ENCODE data around the gene KDM1A. TPM values are rescaled to one million over a fixed set of nuclear protein-coding genes. Genes with fewer than 3 reads are reported as not detected.

The KDM1A gene
- total and polyA plus RNA-seq, 9 of the 15 experiments (the other 6 are each of a cell fraction or from before 2014, with no cell fraction given), result 59.2 to 181 (median 168) TPM

DNA sequence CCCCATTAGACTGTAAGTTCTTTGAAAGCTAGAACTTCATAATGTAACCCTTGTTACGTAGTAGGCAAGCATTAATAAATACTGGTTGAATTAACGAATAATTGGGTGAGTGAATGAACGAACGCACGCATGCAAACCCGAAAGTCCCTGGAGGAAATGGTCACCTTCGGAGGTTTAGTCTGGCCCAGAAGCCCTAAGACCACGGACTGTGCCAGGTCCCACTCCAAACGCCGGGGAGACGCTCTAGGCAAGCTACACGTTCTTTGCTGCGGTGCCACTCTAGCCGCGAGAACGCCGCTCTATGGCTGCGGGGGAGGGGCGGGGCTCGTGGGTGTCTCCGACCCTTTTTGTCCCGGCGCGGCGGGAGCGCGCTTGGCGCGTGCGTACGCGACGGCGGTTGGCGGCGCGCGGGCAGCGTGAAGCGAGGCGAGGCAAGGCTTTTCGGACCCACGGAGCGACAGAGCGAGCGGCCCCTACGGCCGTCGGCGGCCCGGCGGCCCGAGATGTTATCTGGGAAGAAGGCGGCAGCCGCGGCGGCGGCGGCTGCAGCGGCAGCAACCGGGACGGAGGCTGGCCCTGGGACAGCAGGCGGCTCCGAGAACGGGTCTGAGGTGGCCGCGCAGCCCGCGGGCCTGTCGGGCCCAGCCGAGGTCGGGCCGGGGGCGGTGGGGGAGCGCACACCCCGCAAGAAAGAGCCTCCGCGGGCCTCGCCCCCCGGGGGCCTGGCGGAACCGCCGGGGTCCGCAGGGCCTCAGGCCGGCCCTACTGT, at the start of gene KDM1A (continued):
- TF ChIP-seq, protein P1, sequence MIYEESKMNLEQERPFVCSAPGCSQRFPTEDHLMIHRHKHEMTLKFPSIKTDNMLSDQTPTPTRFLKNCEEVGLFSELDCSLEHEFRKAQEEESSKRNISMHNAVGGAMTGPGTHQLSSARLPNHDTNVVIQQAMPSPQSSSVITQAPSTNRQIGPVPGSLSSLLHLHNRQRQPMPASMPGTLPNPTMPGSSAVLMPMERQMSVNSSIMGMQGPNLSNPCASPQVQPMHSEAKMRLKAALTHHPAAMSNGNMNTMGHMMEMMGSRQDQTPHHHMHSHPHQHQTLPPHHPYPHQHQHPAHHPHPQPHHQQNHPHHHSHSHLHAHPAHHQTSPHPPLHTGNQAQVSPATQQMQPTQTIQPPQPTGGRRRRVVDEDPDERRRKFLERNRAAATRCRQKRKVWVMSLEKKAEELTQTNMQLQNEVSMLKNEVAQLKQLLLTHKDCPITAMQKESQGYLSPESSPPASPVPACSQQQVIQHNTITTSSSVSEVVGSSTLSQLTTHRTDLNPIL (CRISPR knock-in tag; IDR thresholded peaks at IDR 0.05), result no peak
- TF ChIP-seq, protein P2, sequence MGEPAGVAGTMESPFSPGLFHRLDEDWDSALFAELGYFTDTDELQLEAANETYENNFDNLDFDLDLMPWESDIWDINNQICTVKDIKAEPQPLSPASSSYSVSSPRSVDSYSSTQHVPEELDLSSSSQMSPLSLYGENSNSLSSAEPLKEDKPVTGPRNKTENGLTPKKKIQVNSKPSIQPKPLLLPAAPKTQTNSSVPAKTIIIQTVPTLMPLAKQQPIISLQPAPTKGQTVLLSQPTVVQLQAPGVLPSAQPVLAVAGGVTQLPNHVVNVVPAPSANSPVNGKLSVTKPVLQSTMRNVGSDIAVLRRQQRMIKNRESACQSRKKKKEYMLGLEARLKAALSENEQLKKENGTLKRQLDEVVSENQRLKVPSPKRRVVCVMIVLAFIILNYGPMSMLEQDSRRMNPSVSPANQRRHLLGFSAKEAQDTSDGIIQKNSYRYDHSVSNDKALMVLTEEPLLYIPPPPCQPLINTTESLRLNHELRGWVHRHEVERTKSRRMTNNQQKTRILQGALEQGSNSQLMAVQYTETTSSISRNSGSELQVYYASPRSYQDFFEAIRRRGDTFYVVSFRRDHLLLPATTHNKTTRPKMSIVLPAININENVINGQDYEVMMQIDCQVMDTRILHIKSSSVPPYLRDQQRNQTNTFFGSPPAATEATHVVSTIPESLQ (CRISPR knock-in tag; IDR thresholded peaks at IDR 0.05), result peak; percentile 76
- TF ChIP-seq GABPA (tag; conservative IDR thresholded peaks at IDR 0.05; ENCODE audit: low read depth) (peak; percentile 83), TGIF2 (CRISPR knock-in tag; IDR thresholded peaks at IDR 0.05) (peak; percentile 19; the same call in 1 of the 2 replicates), ZFP36 (IDR thresholded peaks at IDR 0.05; ENCODE audit: low read depth, low read length, partially characterized antibody) (peak; percentile 31), TOE1 (IDR thresholded peaks at IDR 0.05; ENCODE audit: borderline replicate concordance) (peak; percentile 71; the same call in 1 of the 2 replicates), TOE1 (CRISPR knock-in tag; IDR thresholded peaks at IDR 0.05; ENCODE audit: borderline replicate concordance, low read depth) (peak; percentile 81; the same call in 1 of the 2 replicates), POLR2A (conservative IDR thresholded peaks at IDR 0.05) (peak; percentile 97), SUPT5H (IDR thresholded peaks at IDR 0.05) (peak; percentile 97), ESRRA (IDR thresholded peaks at IDR 0.05; ENCODE audit: borderline replicate concordance, low read depth) (peak; percentile 90), KLF16 (IDR thresholded peaks at IDR 0.05) (no peak), TAF1 (IDR thresholded peaks at IDR 0.05; ENCODE audit: control insufficient read depth, extremely low read depth, insufficient read depth, low read length, severe bottlenecking) (peak; percentile 97), ETV6 (IDR thresholded peaks at IDR 0.05; ENCODE audit: borderline replicate concordance in 1 of 2, low read depth in 2 of 2, low read length in 1 of 2) (no peak; a peak in 1 of 4 replicates), ETV6 (CRISPR knock-in tag; IDR thresholded peaks at IDR 0.05; ENCODE audit: borderline replicate concordance) (no peak; the same call in 1 of the 2 replicates), SREBF1 (IDR thresholded peaks at IDR 0.05; ENCODE audit: borderline replicate concordance, low read depth, low read length) (peak; percentile 58; the same call in 1 of the 2 replicates), SNIP1 (IDR thresholded peaks at IDR 0.05; ENCODE audit: low read depth) (peak; percentile 99)
- TF ChIP-seq, protein P3, sequence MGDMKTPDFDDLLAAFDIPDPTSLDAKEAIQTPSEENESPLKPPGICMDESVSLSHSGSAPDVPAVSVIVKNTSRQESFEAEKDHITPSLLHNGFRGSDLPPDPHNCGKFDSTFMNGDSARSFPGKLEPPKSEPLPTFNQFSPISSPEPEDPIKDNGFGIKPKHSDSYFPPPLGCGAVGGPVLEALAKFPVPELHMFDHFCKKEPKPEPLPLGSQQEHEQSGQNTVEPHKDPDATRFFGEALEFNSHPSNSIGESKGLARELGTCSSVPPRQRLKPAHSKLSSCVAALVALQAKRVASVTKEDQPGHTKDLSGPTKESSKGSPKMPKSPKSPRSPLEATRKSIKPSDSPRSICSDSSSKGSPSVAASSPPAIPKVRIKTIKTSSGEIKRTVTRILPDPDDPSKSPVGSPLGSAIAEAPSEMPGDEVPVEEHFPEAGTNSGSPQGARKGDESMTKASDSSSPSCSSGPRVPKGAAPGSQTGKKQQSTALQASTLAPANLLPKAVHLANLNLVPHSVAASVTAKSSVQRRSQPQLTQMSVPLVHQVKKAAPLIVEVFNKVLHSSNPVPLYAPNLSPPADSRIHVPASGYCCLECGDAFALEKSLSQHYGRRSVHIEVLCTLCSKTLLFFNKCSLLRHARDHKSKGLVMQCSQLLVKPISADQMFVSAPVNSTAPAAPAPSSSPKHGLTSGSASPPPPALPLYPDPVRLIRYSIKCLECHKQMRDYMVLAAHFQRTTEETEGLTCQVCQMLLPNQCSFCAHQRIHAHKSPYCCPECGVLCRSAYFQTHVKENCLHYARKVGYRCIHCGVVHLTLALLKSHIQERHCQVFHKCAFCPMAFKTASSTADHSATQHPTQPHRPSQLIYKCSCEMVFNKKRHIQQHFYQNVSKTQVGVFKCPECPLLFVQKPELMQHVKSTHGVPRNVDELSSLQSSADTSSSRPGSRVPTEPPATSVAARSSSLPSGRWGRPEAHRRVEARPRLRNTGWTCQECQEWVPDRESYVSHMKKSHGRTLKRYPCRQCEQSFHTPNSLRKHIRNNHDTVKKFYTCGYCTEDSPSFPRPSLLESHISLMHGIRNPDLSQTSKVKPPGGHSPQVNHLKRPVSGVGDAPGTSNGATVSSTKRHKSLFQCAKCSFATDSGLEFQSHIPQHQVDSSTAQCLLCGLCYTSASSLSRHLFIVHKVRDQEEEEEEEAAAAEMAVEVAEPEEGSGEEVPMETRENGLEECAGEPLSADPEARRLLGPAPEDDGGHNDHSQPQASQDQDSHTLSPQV (IDR thresholded peaks at IDR 0.05), result peak; percentile 63
- TF ChIP-seq, protein P4, sequence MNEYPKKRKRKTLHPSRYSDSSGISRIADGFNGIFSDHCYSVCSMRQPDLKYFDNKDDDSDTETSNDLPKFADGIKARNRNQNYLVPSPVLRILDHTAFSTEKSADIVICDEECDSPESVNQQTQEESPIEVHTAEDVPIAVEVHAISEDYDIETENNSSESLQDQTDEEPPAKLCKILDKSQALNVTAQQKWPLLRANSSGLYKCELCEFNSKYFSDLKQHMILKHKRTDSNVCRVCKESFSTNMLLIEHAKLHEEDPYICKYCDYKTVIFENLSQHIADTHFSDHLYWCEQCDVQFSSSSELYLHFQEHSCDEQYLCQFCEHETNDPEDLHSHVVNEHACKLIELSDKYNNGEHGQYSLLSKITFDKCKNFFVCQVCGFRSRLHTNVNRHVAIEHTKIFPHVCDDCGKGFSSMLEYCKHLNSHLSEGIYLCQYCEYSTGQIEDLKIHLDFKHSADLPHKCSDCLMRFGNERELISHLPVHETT (CRISPR knock-in tag; conservative IDR thresholded peaks at IDR 0.05 in 1 of 2, IDR thresholded peaks at IDR 0.05 in 1 of 2), result peak in 1 of 2 experiments; percentile 99; a peak in 2 of 4 replicates

Data from K562 (cell line).